GM06990 (cell line): ENCODE data around the gene KAT6B.

Experiments used
- DNase-seq: peaks from one replicate; pipeline ENCODE4 v3.0.0-alpha.2; 2011; ENCODE audit not compliant: insufficient read length; ENCODE audit errors: extremely low read depth
- H3K27me3 ChIP-seq: replicated peaks from 2 replicates; pipeline ENCODE4 v1.6.0; 2011; ENCODE audit warnings: low read length; ENCODE audit not compliant: control insufficient read depth, insufficient read depth
- H3K36me3 ChIP-seq: 2 replicates; pipeline ENCODE4 v1.5.1; 2011; ENCODE audit warnings: low read length; ENCODE audit not compliant: control insufficient read depth, insufficient read depth
- H3K4me3 ChIP-seq: replicated peaks from 2 replicates; pipeline ENCODE4 v1.5.1; 2011; ENCODE audit warnings: low read depth, mild to moderate bottlenecking, control low read depth, low read length
- CTCF ChIP-seq: IDR thresholded peaks from 2 replicates; pipeline ENCODE4 v1.5.1; 2011; ENCODE audit warnings: low read length, control low read depth, mild to moderate bottlenecking, inconsistent platforms; ENCODE audit not compliant: insufficient read depth, poor library complexity, severe bottlenecking

KAT6B gene

GRCh38 chr10:75038335-75038734 is 211.9 kb downstream of the KAT6B start:
- H3K27me3 ChIP-seq, result no peaks in the 10 kb centered on the region
- no peak for DNase-seq

GRCh38 chr10:75040576-75040975 is 214.2 kb downstream of the KAT6B start:
- Histone ChIP-seq H3K36me3 (no peaks in the 10 kb centered on the region), H3K4me3 (no peak overlapping the region), H3K27me3 (no peaks in the 10 kb centered on the region)
- no peak for DNase-seq
- TF ChIP-seq CTCF, result no peak

More at GRCh38 chr10:75038335-75038734, 211.9 kb downstream of the KAT6B start:
- TF ChIP-seq CTCF, result no peak
- H3K4me3 ChIP-seq, result no peak overlapping the region
- H3K36me3 ChIP-seq, result no peaks in the 10 kb centered on the region

GRCh38 chr10:75042292-75042974 is 216.0 kb downstream of the KAT6B start:
- DNase-seq, result no peak

GRCh38 chr10:75043256-75044131 is 217.1 kb downstream of the KAT6B start:
- H3K27me3 ChIP-seq, result no peaks in the 10 kb centered on the region
- H3K4me3 ChIP-seq, result peak overlapping the region; percentile 40
- TF ChIP-seq CTCF, result no peak
- DNase-seq, result no peak
- no peaks in the 10 kb centered on the region for H3K36me3 ChIP-seq

More at GRCh38 chr10:75042292-75042974, 216.0 kb downstream of the KAT6B start:
- no peak for TF ChIP-seq CTCF
- H3K36me3 ChIP-seq, result no peaks in the 10 kb centered on the region
- no peaks in the 10 kb centered on the region for H3K27me3 ChIP-seq
- H3K4me3 ChIP-seq, result no peak overlapping the region

- H3K4me3 ChIP-seq, result no peak overlapping the region
- DNase-seq, result no peak
- no peak for TF ChIP-seq CTCF
These were observed 222.3 kb downstream of the KAT6B start for GRCh38 chr10:75048669-75049098.

More at GRCh38 chr10:75048669-75049098, 222.3 kb downstream of the KAT6B start:
- H3K36me3 ChIP-seq, result no peaks in the 10 kb centered on the region
- no peaks in the 10 kb centered on the region for H3K27me3 ChIP-seq
